ENCODE results near the gene WDFY1. TPM values are rescaled to one million over a fixed set of nuclear protein-coding genes. Genes with fewer than 3 reads are reported as not detected.

The WDFY1 gene
- total and polyA plus RNA-seq, 2 donors from 2014 or later = 10.4 to 38.4 TPM

GRCh38 chr2:223835701-223836532 lies 109.2 kb downstream of the WDFY1 start:
- DNase-seq (no peak), FAIRE-seq (no peak)
- Histone ChIP-seq H3K4me1 (ENCODE audit: control insufficient read depth in 2 of 3, insufficient read depth in 2 of 3, low read depth in 1 of 3, low read length in 3 of 3) (peaks cover 0 to 7% (median 4%) of the 10 kb centered on the region in 3 donors), H3K9me3 (ENCODE audit: control insufficient read depth in 2 of 3, insufficient read depth in 1 of 3, low read length in 3 of 3) (no peaks in the 10 kb centered on the region), H3K4me3 (ENCODE audit: low read length in 3 of 3) (peak overlapping the region in 1 of 3 donors; percentile 75), H3K9ac (ENCODE audit: low read length in 3 of 3) (no peak overlapping the region), H3K27me3 (ENCODE audit: control insufficient read depth, insufficient read depth, low read length) (no peaks in the 10 kb centered on the region), H3K36me3 (ENCODE audit: control insufficient read depth in 2 of 3, insufficient read depth in 3 of 3, low read length in 3 of 3) (no peaks in the 10 kb centered on the region), H3K27ac (ENCODE audit: low read depth in 2 of 2, low read length in 2 of 2) (no peak overlapping the region)
- intact Hi-C loops (cut with DNase I) = no loop called here
- TF ChIP-seq CTCF (IDR thresholded peaks at IDR 0.05; ENCODE audit: borderline replicate concordance, extremely low read depth, insufficient read depth) = no peak

- FAIRE-seq = no peak
- no peaks in the 10 kb centered on the region for H3K9me3 ChIP-seq (ENCODE audit: control insufficient read depth in 2 of 3, insufficient read depth in 1 of 3, low read length in 3 of 3)
- H3K9ac ChIP-seq (ENCODE audit: low read length in 3 of 3) = no peak overlapping the region
- H3K36me3 ChIP-seq (ENCODE audit: control insufficient read depth in 2 of 3, insufficient read depth in 3 of 3, low read length in 3 of 3) = no peaks in the 10 kb centered on the region
- H3K4me3 ChIP-seq (ENCODE audit: low read length in 3 of 3) = no peak overlapping the region
- TF ChIP-seq CTCF (IDR thresholded peaks at IDR 0.05; ENCODE audit: borderline replicate concordance, extremely low read depth, insufficient read depth) = no peak
- H3K27ac ChIP-seq (ENCODE audit: low read depth in 2 of 2, low read length in 2 of 2) = no peak overlapping the region
- intact Hi-C loops (cut with DNase I) = no loop called here
- no peak for DNase-seq
- H3K27me3 ChIP-seq (ENCODE audit: control insufficient read depth, insufficient read depth, low read length) = no peaks in the 10 kb centered on the region
- peaks cover 0 to 7% (median 4%) of the 10 kb centered on the region in 3 donors for H3K4me1 ChIP-seq (ENCODE audit: control insufficient read depth in 2 of 3, insufficient read depth in 2 of 3, low read depth in 1 of 3, low read length in 3 of 3)
Measured at GRCh38 chr2:223834431-223834830, 110.7 kb downstream of the WDFY1 start.

GRCh38 chr2:223832241-223832903 lies 112.8 kb downstream of the WDFY1 start:
- no peak overlapping the region for H3K4me3 ChIP-seq (ENCODE audit: low read length in 3 of 3)
- intact Hi-C loops (cut with DNase I) = no loop called here
- H3K9me3 ChIP-seq (ENCODE audit: control insufficient read depth in 2 of 3, insufficient read depth in 1 of 3, low read length in 3 of 3) = no peaks in the 10 kb centered on the region
- H3K27ac ChIP-seq (ENCODE audit: low read depth in 2 of 2, low read length in 2 of 2) = no peak overlapping the region
- no peaks in the 10 kb centered on the region for H3K36me3 ChIP-seq (ENCODE audit: control insufficient read depth in 2 of 3, insufficient read depth in 3 of 3, low read length in 3 of 3)
- no peak overlapping the region for H3K9ac ChIP-seq (ENCODE audit: low read length in 3 of 3)
- TF ChIP-seq CTCF (IDR thresholded peaks at IDR 0.05; ENCODE audit: borderline replicate concordance, extremely low read depth, insufficient read depth) = no peak
- FAIRE-seq (no peak), DNase-seq (peak in 2 of 5 donors; percentile 15 to 60)
- no peaks in the 10 kb centered on the region for H3K27me3 ChIP-seq (ENCODE audit: control insufficient read depth, insufficient read depth, low read length)
- peaks cover 0 to 7% (median 4%) of the 10 kb centered on the region in 3 donors for H3K4me1 ChIP-seq (ENCODE audit: control insufficient read depth in 2 of 3, insufficient read depth in 2 of 3, low read depth in 1 of 3, low read length in 3 of 3)
